Measurements from ENCODE around the gene ONECUT3.

Gene ONECUT3

DNA sequence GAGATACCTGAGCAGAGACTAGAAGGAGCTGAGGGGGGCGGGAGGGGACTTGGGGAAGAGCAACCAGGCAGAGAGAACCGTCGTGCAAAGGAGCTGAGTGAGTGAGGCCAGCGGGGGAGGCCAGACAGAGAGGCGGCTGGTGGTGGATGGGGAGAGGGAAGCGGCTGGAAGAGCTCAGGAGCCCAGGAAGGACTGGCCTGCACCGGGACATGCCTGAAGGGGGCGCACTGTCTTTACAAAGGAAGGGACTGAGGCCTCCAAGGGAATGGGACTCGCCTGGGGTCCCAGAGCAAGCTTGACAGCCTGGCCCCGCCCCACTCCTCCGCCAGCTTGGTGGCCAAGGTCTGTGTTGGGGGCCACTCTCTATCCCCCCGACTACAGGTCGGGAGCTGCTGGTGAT is 14.9 kb downstream of the ONECUT3 start:
- DNase-seq (ENCODE audit: low spot score), result no peak

DNA sequence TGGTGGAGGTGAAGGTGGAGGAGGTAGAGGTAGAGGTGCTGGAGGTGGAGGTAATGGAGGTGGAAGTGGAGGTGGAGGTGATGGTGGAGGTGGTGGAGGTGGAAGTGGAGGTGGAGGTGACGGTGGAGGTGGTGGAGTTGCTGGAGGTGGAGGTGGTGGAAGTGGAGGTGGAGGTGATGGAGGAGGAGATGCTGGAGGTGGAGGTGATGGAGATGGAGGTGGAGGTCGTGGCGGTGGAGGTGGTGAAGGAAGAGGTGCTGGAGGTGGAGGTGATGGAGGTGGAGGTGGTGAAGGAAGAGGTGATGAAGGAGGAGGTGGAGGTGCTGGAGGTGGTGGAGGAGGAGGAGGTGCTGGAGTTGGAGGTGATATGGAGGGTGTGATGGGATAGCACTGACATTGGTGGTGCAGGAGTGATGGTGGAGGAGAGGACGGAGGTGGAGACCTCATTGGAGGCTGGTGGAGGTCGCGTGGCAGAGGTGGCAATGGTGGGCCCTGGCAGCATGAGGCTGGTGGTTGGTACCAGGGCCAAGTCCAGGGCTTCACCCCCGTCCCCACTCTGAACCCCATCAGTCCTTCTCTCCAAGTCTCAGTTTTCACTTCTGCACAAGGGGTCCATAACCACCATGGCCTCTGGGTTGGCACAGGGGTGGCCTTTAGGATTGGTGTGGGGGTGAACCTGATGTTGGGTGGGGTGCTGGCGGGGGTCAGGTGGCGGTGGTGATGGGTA is 15.8 kb downstream of the ONECUT3 start:
- DNase-seq (ENCODE audit: low spot score), result no peak

DNA sequence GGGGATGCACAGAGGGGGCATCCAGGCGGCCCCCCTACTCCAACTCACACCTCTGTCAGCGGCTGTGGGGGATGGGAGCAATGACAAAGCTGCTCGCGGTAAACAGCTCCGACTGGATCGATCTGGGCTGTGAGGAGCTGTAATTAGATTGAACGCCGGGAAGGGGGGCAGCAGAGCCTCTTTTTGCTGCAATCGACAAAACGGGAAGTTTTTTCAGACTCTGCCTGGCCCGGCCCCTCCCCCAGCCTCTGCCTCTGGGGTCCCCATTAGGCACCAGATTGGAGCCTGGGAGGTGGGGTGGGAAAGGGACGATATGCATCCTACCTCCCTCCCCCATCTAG is 16.3 kb downstream of the ONECUT3 start:
- DNase-seq (ENCODE audit: low spot score), result no peak

DNA sequence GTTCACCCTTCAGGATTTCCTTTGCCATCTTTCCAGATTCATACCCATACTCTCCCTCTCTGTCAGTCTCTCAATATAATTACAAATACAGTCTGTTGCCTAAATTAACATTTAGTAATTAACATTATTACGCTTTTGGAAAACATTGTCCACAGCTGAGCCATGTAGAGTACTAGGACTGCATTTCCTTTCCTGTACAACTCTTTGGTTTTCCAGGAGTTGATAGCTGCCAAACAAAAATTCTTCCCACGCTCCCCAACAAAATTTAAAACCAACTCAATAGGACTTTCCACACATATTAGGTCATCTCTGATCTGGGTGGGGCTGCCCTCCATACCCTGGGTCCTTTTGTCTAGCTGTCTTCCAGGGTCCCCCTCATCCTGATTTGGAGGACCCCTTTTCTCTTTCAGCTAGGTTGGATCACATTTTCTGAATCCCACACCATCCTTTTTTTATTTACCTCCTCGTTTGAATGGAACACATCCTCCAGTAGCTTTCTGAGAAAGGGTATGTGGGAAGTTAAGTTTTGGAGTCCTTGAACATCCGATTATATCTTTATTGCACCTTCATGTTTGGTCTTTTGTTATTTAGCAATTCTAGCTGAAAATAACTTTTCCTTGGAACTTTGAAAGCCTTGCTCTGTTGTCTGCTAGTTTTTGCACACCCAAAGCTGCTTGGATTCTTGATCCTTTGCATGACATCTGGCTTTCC is 17.7 kb downstream of the ONECUT3 start:
- no peak for DNase-seq (ENCODE audit: low spot score)

DNA sequence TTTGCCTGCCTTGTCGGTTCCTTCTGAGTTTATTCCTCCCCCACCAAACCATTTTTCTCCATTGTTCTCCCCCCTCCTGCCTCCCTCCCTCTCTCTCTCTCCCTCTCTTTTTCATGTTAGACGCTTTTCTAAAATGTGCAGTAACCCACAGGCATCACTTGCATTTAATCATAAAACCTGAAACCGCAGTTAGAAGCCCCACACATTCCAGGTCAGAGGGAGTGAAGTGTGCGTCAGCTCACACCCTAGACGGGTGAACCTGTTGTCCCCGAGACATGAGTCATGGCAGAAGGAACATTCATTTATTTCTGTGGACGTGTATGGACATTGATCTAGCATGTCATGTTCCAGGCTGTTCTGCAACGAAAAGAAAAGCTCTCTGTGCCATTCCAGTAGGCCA is 19.9 kb downstream of the ONECUT3 start:
- DNase-seq (ENCODE audit: low spot score), result no peak

DNA sequence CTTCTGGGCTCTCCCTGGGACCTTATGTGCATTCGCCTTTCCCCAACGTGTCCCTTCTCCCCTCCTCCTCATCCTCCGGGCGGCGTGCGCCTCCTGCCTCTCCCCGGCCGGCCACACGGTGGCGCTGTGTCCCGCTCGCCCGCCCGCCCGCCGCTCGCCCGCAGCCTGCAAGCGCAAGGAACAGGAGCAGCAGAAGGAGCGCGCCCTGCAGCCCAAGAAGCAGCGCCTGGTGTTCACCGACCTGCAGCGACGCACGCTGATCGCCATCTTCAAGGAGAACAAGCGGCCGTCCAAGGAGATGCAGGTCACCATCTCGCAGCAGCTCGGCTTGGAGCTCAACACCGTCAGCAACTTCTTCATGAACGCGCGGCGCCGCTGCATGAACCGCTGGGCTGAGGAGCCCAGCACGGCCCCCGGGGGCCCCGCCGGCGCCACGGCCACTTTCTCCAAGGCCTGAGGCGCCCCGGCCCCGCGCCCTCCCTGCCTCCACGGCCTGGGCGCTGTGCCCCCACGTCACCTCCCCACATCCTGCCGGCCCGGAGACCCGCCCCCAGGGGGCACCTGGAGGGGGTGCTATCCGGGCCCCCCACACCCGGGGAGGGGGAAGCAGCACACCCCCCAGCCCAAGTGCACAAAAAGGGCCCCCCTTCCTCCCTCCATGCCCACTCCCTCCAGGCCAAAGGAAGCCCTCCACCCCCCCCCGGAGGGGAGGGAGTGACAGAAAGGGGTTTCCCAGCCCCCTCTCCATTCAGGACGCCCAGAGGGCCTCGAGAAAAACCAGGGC is 21.9 kb downstream of the ONECUT3 start:
- peak; percentile 89 for DNase-seq (ENCODE audit: low spot score)

DNA sequence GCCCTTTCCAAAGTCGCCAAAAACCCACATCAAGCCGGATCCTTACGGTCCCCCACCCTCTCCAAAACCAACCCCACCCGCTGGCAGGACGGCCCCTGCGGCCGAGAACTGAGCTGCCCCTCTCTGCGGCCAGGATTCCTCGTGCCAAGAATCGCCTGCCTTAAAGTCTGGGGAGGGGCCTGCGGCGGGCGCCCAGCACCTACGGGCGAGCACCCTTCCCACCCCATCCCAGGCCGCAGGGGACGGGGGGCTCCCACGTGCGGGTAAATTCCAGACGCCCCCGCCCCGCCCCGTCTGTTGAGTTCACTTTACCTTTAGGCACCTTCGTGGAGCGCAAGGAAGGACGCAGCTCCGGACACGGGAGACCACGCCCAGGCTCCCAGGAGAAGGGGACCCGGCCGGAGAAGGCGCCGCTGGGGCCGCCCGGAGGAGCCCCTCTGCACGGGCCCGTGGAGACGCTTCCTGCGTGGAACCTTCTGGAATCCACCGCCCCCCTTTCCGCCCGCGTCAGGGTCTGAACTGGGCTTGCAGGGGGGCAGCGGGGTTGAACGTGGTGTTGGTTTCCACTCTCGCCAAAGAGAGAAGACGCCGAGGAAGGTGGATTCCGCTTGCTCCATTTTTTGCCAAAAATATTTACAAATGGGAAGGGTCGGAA is 22.8 kb downstream of the ONECUT3 start:
- DNase-seq (ENCODE audit: low spot score), result no peak

DNA sequence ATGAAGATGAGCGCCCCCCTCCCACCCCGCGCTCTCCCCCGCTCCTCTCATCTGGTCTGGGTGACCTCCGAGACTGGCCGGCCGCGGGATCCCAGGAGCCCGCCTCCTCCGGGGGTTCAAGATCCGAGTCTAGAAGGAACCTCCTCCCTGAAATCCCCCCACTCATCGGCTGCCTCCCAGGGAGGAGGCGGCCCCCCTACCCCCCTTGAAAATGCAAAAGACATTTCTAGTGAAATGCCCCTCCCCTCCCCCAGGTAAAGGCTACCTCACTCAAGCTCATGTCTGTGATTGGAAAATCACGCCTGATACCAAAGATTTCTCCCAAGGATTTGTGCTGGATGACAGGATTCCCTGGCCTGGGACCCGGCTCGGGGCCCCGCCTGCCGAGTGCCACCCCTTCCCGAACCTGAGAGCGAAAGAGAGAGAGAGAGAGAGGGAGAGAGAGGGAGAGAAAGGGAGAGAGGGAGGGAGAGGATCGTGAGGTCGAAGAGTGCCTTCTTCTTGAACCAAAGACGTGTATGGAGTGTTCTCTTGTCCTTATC is 23.4 kb downstream of the ONECUT3 start:
- no peak for DNase-seq (ENCODE audit: low spot score)

DNA sequence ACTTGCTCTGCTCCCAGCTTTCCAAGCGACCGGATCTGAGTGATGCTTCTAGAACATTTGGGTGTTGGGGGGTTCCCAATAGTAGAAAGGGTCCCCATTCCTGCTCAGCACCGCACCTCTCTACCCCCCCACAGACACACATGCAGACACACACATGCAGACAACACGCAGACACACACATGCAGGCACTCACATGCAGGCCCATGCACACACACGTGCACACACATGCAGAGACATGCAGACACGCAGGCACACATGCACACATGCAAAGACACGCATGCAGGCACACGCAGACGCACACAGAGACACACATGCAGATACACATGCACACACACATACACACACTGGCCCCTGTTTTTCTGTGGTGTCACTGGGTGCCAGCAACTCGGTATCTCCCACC is 23.8 kb downstream of the ONECUT3 start:
- no peak for DNase-seq (ENCODE audit: low spot score)

DNA sequence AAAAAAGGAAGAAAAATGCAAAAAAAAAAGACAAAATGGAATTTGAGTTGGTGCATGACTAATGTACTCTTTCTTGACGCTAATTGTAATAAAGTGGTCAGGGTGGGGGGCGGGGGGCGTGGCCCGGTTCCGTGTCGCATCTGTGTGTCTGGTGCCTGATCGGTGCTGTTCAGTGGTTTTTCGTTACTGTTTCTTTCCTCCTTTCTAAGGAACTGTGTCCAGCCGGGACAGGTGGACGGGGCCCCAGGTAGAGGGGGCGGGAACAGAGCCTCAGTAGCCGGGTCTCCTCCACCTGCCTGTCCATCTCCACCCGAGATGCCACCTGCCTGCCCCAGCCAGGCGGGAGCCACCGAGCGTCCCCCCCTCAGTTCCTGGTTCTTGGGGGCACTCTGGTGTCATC is 26.3 kb downstream of the ONECUT3 start:
- no peak for DNase-seq (ENCODE audit: low spot score)

DNA sequence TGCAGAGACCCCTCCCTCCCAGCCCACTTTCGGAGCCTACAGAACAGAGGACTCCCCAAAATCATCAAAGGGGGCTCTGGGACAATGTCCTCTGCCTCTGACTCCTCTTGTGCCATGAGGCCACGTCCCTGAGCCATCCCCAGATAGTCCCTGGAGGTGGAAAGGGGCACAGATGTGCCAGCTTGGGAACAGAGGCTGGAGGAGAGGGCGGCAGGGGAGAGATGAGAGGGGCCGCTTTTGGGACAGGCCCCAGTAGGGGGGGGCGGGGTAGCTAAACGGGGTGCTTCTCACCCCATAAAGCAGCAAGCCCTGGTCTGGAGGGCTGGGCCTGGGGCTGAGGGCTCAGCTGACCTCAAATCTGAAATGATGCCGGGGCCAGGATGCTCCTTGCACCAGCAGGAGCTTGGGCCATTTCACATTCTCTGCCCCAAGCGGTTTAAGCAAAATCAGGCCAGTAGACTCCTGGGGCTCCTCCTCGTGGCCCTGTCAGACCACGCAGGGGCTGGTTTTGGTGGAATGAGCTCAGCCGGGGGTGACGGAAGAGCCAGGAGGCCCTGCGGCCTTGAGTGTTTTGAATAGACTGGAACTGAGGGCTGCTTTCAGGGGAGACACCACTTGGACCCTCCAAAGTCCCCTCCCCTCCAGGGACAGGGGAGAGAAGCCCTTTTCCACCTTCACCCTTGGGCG is 27.1 kb downstream of the ONECUT3 start:
- no peak for DNase-seq (ENCODE audit: low spot score)

DNA sequence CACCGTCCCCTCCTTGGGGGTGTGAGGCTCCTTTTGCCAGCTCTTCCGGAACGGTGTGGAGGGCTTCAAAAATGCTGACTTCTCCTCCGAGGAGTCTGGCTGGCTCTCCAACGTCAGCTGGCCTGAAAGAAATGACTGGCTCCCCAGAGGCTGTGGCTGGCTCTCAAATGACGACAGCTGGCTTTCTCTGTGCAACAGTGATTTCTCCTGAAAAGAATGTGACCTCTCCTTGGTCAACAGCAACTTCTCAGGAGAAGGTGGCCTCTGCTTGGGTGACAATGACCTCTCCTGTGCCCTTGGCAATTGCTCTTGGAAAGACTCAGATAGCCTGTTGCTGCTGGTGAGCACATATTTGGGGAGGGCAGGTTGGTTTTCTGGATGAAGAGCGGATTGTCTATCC is 29.2 kb downstream of the ONECUT3 start:
- DNase-seq (ENCODE audit: low spot score), result no peak

DNA sequence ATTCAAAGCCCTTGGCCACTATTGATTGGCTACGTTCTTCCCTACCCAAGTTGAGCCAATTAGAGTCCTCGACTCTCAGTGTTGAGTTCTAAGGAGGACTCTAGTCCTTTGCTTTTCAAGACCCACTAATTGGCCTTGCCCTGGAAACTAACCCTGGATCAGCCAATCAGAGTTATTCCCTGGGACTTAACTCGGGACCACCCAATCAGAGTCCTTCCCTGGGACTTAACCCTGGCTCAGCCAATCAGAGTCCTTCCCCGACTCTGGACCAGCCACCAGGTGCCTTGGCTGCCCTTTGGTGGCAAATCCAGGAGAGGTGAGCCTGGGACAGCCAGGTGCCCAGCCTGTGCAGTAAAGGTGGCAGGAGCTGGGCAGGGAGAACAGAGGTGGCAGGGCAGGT is 30.0 kb downstream of the ONECUT3 start:
- DNase-seq (ENCODE audit: low spot score), result no peak

DNA sequence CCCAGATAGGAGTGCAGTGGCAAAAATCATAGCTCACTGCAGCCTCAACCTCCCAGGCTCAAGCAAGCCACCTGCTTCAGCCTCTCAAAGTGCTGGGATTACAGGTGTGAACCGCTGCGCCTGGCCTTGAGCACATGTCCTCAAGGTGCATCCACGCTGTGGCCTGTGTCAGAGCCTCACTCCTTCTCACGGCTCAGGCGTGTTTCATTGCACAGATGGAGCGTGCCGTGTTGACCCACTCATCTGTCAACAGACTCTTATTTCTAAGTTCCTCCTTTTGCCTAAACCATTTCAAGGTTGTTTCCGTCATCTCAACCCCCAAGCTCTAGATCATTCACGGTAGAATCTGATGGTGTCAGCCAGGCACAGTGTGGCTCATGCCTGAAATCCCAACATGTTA is 30.6 kb downstream of the ONECUT3 start:
- no peak for DNase-seq (ENCODE audit: low spot score)

DNA sequence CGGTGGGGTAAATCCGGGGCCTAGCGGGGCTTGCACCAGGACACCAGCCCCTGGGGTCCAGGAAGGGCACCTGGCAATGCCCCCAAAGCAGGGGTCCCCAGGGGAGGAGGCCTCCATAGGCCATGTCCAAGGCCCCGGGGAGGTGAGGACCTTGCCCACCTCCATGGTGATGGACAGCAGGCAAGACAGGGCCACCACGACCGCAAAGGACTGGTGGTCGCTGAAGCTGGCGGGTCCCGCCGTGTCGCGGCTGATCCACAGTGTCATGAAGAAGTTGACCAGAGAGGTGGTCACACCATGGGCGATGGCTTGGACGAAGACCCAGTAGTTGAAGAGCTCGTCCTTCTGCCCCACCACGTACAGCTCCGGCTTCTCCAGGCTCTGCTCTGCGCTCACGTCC is 32.0 kb downstream of the ONECUT3 start:
- no peak for DNase-seq (ENCODE audit: low spot score)

DNA sequence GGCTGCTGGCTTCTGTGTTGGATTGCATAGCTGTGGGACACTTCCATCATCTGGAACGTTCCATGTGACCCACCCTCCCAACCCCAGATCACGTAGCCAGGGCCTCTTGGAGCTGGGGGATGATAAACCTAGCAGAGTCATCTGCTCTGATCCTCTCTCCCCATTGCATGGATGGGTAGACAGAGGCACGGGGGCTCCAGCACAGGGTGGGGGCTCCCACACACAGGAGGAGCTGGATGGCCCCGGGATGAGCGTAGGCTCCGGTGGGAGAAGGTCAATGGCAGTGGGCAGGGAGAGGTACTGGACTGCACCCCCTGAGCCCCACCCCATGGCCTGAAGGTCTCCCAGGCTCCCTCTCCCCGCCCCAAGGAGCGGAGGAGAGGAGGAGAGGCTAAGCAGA is 33.4 kb downstream of the ONECUT3 start:
- no peak for DNase-seq (ENCODE audit: low spot score)

DNA sequence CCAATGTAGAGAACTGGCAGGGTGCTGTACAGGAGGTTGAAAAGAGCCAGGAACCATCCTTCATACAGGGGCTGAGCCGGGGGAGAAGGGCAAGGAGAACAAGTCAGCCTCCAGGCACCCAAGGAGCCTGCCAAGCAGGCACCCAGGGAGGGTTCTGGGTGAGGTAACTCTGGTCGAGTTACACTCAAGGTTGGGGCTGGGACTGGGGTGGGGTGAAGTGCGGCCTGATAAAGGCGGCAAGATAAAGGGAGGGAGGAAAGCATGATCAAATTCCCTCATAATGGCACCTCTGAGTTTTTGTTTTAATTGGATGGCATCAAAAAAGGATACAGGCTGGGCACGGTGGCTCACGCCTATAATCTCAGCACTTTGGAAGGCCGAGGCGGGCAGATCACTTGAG is 33.8 kb downstream of the ONECUT3 start:
- DNase-seq (ENCODE audit: low spot score), result no peak

DNA sequence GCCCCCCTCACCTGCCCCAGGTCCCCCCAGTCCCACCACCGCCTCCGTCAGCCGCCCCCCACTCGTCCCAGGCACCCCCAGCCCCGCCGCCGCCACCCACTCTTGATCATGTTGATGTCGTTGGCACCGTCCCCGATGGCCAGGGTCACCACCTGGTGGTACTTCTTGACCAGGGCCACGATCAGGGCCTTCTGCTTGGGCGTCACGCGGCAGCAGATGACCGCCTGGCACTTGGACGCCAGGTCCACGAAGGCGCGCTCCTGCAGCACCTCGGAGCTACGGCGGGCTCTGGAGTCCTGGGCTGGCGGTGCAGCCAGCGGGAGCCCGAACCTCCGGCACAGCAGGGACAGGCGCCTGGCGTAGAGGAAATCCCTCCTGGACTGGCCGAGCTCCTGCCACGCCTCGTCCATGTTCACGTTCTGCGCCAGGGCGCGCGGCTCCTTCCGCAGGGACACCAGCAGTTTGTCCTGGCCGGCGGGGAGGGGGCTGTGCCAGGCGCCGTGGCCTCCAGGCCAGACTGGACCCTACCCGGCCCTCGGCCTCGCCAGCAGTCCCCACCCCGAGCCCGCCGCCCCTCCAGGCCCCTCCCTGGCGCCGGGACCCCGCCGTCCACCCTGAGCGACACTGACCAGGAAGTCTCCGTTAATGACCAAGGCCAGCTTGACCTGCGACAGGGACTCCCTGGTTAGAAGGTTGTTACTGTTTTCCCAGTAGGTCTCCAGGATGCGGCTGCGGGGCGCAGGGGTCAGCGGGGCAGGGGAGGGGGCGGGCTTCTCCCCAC is 36.1 kb downstream of the ONECUT3 start:
- DNase-seq (ENCODE audit: low spot score), result peak; percentile 61

DNA sequence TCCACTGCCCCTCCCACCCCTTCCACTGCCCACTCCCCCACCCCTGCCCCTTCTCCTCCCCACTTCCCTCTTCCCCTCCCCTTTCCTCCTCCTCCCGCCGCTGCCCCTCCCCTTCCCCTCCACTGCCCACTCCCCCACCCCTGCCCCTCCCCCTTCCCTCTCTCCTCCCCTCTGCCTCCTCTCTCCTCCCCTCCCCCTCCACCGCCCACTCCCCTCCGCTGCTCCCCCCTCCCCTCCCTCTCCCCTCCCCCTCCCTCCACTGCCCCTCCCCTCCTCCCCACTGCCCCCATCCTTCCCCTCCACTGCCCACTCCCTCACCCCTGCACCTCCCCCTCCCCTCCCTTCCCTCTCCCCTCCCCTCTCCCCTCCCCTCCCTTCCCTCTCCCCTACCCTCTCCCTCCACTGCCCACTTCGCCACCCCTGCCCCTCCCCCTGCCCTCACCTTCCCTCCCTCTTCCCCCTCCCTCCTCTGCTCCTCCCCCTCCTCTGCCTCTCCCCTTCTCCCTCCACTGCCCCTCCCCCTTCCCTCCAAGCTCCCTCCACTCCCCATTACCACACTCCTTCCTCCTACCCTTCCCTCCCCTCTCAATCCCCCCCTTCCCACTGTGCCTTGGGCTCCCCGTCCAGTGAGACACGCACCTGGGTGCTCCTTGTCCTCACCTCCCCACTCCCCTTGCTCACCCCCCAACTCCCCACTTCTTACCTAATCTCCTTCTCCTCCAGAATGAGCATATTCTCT is 36.9 kb downstream of the ONECUT3 start:
- DNase-seq (ENCODE audit: low spot score), result no peak

DNA sequence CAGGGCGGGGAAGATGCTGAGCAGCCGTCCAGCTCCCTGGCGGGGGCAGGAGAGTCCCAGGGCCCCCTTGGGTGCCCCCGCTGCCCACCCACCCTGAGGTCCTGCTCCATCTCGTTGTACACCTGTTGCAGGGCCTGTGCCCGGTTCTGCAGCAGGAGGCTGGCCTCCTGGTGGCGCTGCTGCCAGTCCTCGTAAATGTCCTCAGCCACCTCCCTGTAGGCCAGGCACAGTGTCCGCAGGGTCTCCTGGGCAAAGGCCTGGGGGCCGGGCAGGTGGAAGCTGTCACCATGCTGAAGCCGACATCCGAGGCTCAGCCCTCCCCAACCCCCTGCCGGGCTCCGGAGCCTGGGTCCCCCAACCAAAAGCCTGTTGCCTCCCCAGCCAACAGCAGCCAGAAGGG is 38.6 kb downstream of the ONECUT3 start:
- DNase-seq (ENCODE audit: low spot score), result no peak
